Measurements from ENCODE around the gene TMEM222. TPM values are rescaled to one million over a fixed set of nuclear protein-coding genes. Genes with fewer than 3 reads are reported as not detected.

The TMEM222 gene
- total RNA-seq (2014; rRNA removed; shearing (Covaris generic)) (46.7 and 53.0 TPM in 2 replicates), polyA plus RNA-seq (2016; fragmentation: Nextera tagmentation; extraction: Ambion mirVana) (57.8 and 59.0 TPM in 2 replicates)

GRCh38 chr1:27321813-27322568 is at the start of gene TMEM222:
TMEM222 (plus strand) TSS chr1:27322163; CDS start chr1:27322198, 35 bp downstream.
- H3K9me2 ChIP-seq (ENCODE audit: insufficient read depth), result no peaks in the 10 kb centered on the region
- peak within 1 kb of the TSS; percentile 91 for H3K4me3 ChIP-seq
- DNase-seq, result peak; percentile 99
- H2AFZ ChIP-seq, result peak within 1 kb of the TSS; percentile 96
- no peaks in the 10 kb centered on the region for H3K27me3 ChIP-seq (replicated peaks; ENCODE audit: insufficient read depth)
- WGBS, 2 experiments (ENCODE audit: low coverage in 1 of 2, low lambda C conversion rate in 2 of 2, missing lambda C conversion rate in 2 of 2), result 1 to 2% methylated on average over 56 to 67 of the region's 67 CpGs
- peak within 1 kb of the TSS; percentile 96 for H3K9ac ChIP-seq
- no peaks in the 10 kb centered on the region for H3K36me3 ChIP-seq (ENCODE audit: low read depth)
- peak within 1 kb of the TSS; percentile 96 for H3K4me2 ChIP-seq (ENCODE audit: unreplicated experiment)
- TF ChIP-seq EZH2 (IDR thresholded peaks at IDR 0.05; ENCODE audit: insufficient read depth, poor library complexity, severe bottlenecking), result no peak
- TF ChIP-seq EZH2phosphoT487 (IDR thresholded peaks at IDR 0.05; ENCODE audit: insufficient read depth, low read depth), result no peak
- 0 out of 2 replicates have a peak, but pooled peaks cover 5% of the 10 kb centered on the region for H3F3A ChIP-seq (ENCODE audit: insufficient read depth)
- H3K27ac ChIP-seq, result peak within 1 kb of the TSS; percentile 89
- H3K4me1 ChIP-seq (ENCODE audit: insufficient read depth), result peaks cover 24% of the 10 kb centered on the region
- no peaks in the 10 kb centered on the region for H3K9me3 ChIP-seq (ENCODE audit: low read depth)
- in situ Hi-C loops (cut with MboI), result no loop called here
- H3K79me2 ChIP-seq (ENCODE audit: insufficient read depth), result peaks cover 48% of the 10 kb centered on the region
- H4K20me1 ChIP-seq (ENCODE audit: insufficient read depth), result no peaks in the 10 kb centered on the region

GRCh38 chr1:27274204-27274603 is 47.8 kb upstream of the TMEM222 start:
- Histone ChIP-seq H3K4me2 (ENCODE audit: unreplicated experiment) (no peak overlapping the region), H3K4me3 (no peak overlapping the region)
- 95 to 96% methylated on average over 1 of the region's 1 CpG for WGBS, 2 experiments (ENCODE audit: low coverage in 1 of 2, low lambda C conversion rate in 2 of 2, missing lambda C conversion rate in 2 of 2)

GRCh38 chr1:27275696-27276095 is 46.3 kb upstream of the TMEM222 start:
- Histone ChIP-seq H3K4me1 (ENCODE audit: insufficient read depth) (no peaks in the 10 kb centered on the region), H3F3A (ENCODE audit: insufficient read depth) (no peaks in the 10 kb centered on the region), H2AFZ (no peak overlapping the region), H3K79me2 (ENCODE audit: insufficient read depth) (no peaks in the 10 kb centered on the region), H3K27ac (no peak overlapping the region), H3K4me2 (ENCODE audit: unreplicated experiment) (no peak overlapping the region), H4K20me1 (ENCODE audit: insufficient read depth) (0 out of 2 replicates have a peak, but pooled peaks cover 2% of the 10 kb centered on the region), H3K36me3 (ENCODE audit: low read depth) (no peaks in the 10 kb centered on the region), H3K9me3 (ENCODE audit: low read depth) (no peaks in the 10 kb centered on the region), H3K4me3 (no peak overlapping the region), H3K27me3 (replicated peaks; ENCODE audit: insufficient read depth) (no peaks in the 10 kb centered on the region), H3K9me2 (ENCODE audit: insufficient read depth) (no peaks in the 10 kb centered on the region), H3K9ac (no peak overlapping the region)
- no peak for TF ChIP-seq EZH2phosphoT487 (IDR thresholded peaks at IDR 0.05; ENCODE audit: insufficient read depth, low read depth)
- no peak for TF ChIP-seq EZH2 (IDR thresholded peaks at IDR 0.05; ENCODE audit: insufficient read depth, poor library complexity, severe bottlenecking)
- in situ Hi-C loops (cut with MboI), result no loop called here
- no peak for DNase-seq
- WGBS, 2 experiments (ENCODE audit: low coverage in 1 of 2, low lambda C conversion rate in 2 of 2, missing lambda C conversion rate in 2 of 2), result 52 to 54% methylated on average over 3 of the region's 3 CpGs

More at GRCh38 chr1:27274204-27274603, 47.8 kb upstream of the TMEM222 start:
- Histone ChIP-seq H3K79me2 (ENCODE audit: insufficient read depth) (no peaks in the 10 kb centered on the region), H3F3A (ENCODE audit: insufficient read depth) (no peaks in the 10 kb centered on the region), H3K9me3 (ENCODE audit: low read depth) (no peaks in the 10 kb centered on the region), H2AFZ (no peak overlapping the region), H3K9ac (no peak overlapping the region), H3K27me3 (replicated peaks; ENCODE audit: insufficient read depth) (no peaks in the 10 kb centered on the region), H3K9me2 (ENCODE audit: insufficient read depth) (no peaks in the 10 kb centered on the region), H3K27ac (no peak overlapping the region), H3K4me1 (ENCODE audit: insufficient read depth) (no peaks in the 10 kb centered on the region), H4K20me1 (ENCODE audit: insufficient read depth) (0 out of 2 replicates have a peak, but pooled peaks cover 2% of the 10 kb centered on the region), H3K36me3 (ENCODE audit: low read depth) (no peaks in the 10 kb centered on the region)
- in situ Hi-C loops (cut with MboI), result no loop called here
- TF ChIP-seq EZH2phosphoT487 (IDR thresholded peaks at IDR 0.05; ENCODE audit: insufficient read depth, low read depth) (no peak), EZH2 (IDR thresholded peaks at IDR 0.05; ENCODE audit: insufficient read depth, poor library complexity, severe bottlenecking) (no peak)
- no peak for DNase-seq

- H3K9ac ChIP-seq, result no peak overlapping the region
- H3K9me3 ChIP-seq (ENCODE audit: low read depth), result no peaks in the 10 kb centered on the region
- TF ChIP-seq EZH2phosphoT487 (IDR thresholded peaks at IDR 0.05; ENCODE audit: insufficient read depth, low read depth), result no peak
- no peak for TF ChIP-seq EZH2 (IDR thresholded peaks at IDR 0.05; ENCODE audit: insufficient read depth, poor library complexity, severe bottlenecking)
- in situ Hi-C loops (cut with MboI), result loop anchor here (5.0 to 10.0 kb wide), 2 partner anchors 182 to 240 kb away; no protein-coding TSS in a partner anchor
- no peak overlapping the region for H3K4me3 ChIP-seq
- no peaks in the 10 kb centered on the region for H3K9me2 ChIP-seq (ENCODE audit: insufficient read depth)
- H3K27ac ChIP-seq, result no peak overlapping the region
- 34 to 39% methylated on average over 11 of the region's 11 CpGs for WGBS, 2 experiments (ENCODE audit: low coverage in 1 of 2, low lambda C conversion rate in 2 of 2, missing lambda C conversion rate in 2 of 2)
- H3K79me2 ChIP-seq (ENCODE audit: insufficient read depth), result no peaks in the 10 kb centered on the region
- H4K20me1 ChIP-seq (ENCODE audit: insufficient read depth), result no peaks in the 10 kb centered on the region
- peak; percentile 84 for DNase-seq
- no peaks in the 10 kb centered on the region for H3K4me1 ChIP-seq (ENCODE audit: insufficient read depth)
- H3F3A ChIP-seq (ENCODE audit: insufficient read depth), result no peaks in the 10 kb centered on the region
- H3K36me3 ChIP-seq (ENCODE audit: low read depth), result no peaks in the 10 kb centered on the region; the same call in 1 of the 2 replicates
- H3K27me3 ChIP-seq (replicated peaks; ENCODE audit: insufficient read depth), result no peaks in the 10 kb centered on the region
- H2AFZ ChIP-seq, result no peak overlapping the region
- H3K4me2 ChIP-seq (ENCODE audit: unreplicated experiment), result no peak overlapping the region
Measured at GRCh38 chr1:27284425-27285273, 37.3 kb upstream of the TMEM222 start.
